Erythroblast (primary cell): Measurements from ENCODE around the gene EEF1AKMT3.

Experiments used
- GATA1 ChIP-seq: IDR thresholded peaks from 2 replicates; pipeline ENCODE4 v1.6.1; 2011; ENCODE audit warnings: low read depth, mild to moderate bottlenecking, control low read depth, low read length, moderate library complexity
- POLR2A ChIP-seq: IDR thresholded peaks from 2 replicates; pipeline ENCODE4 v1.6.1; 2011; ENCODE audit warnings: mild to moderate bottlenecking, low read length

GRCh38 chr12:57775044-57775443 lies 2.6 kb downstream of the EEF1AKMT3 start:
- TF ChIP-seq POLR2A = no peak
- TF ChIP-seq GATA1 = no peak
